Liver (tissue), 9 donors: ENCODE measurements around the gene DDX41. TPM values are rescaled to one million over a fixed set of nuclear protein-coding genes. Genes with fewer than 3 reads are reported as not detected.

ENCODE experiments used
- DNase-seq: peaks from one replicate; pipeline ENCODE4 v3.0.0-alpha.2; 2017; ENCODE audit warnings: low spot score
- H3K27ac ChIP-seq, 2 donors: one replicate each; pipeline ENCODE4 v1.7.0; 2013; ENCODE audit warnings: inconsistent platforms in 2 of 2, low read length in 2 of 2, control low read depth in 1 of 2, low read depth in 1 of 2, mild to moderate bottlenecking in 1 of 2
- H3K27me3 ChIP-seq, 4 donors: one replicate each; pipeline versions ENCODE4 v1.6.1 to v1.7.0; 2013; ENCODE audit warnings: low read length in 3 of 4, inconsistent platforms in 1 of 4, mild to moderate bottlenecking in 1 of 4, moderate library complexity in 1 of 4; ENCODE audit not compliant: control insufficient read depth in 4 of 4, insufficient read depth in 4 of 4
- H3K36me3 ChIP-seq, 4 donors: one replicate each; pipeline versions ENCODE4 v1.6.1 to v1.7.0; 2013; ENCODE audit warnings: low read length in 3 of 4, mild to moderate bottlenecking in 3 of 4, low read depth in 1 of 4, moderate library complexity in 1 of 4; ENCODE audit not compliant: control insufficient read depth in 4 of 4, insufficient read depth in 3 of 4
- H3K4me1 ChIP-seq, 4 donors: one replicate each; pipeline versions ENCODE4 v1.6.1 to v1.7.0; 2013; ENCODE audit warnings: low read length in 3 of 4, mild to moderate bottlenecking in 3 of 4, moderate library complexity in 1 of 4; ENCODE audit not compliant: control insufficient read depth in 4 of 4, insufficient read depth in 4 of 4
- H3K4me3 ChIP-seq, 3 donors: one replicate each; pipeline versions ENCODE4 v1.6.1 to v1.7.0; 2013; ENCODE audit warnings: low read length in 3 of 3, control low read depth in 1 of 3, low read depth in 1 of 3, mild to moderate bottlenecking in 1 of 3
- H3K9ac ChIP-seq, 2 donors: one replicate each; pipeline ENCODE4 v1.7.0; 2013; ENCODE audit warnings: low read length in 2 of 2, mild to moderate bottlenecking in 2 of 2, moderate library complexity in 2 of 2, control low read depth in 1 of 2, low read depth in 1 of 2
- H3K9me3 ChIP-seq, 4 donors: one replicate each; pipeline versions ENCODE4 v1.6.1 to v1.7.0; 2013; ENCODE audit warnings: low read length in 3 of 4; ENCODE audit not compliant: control insufficient read depth in 4 of 4
- ATF3 ChIP-seq: IDR thresholded peaks from 2 replicates; pipeline ENCODE4 v1.6.1; 2016; ENCODE audit warnings: antibody characterized with exemption
- EGR1 ChIP-seq, 2 donors: IDR thresholded peaks; 2 replicates each; pipeline ENCODE4 v1.6.1; 2016 to 2018; ENCODE audit warnings: antibody characterized with exemption in 2 of 2, low read depth in 2 of 2
- FOXA1 ChIP-seq: IDR thresholded peaks from 2 replicates; pipeline ENCODE4 v1.6.1; 2016; ENCODE audit warnings: antibody characterized with exemption
- FOXA2 ChIP-seq: IDR thresholded peaks from 2 replicates; pipeline ENCODE4 v1.6.1; 2016; ENCODE audit warnings: antibody characterized with exemption
- GABPA ChIP-seq, 2 donors: IDR thresholded peaks in 1 of 2; conservative IDR thresholded peaks in 1 of 2; 2 replicates each; pipeline ENCODE4 v1.6.1; 2016; ENCODE audit warnings: antibody characterized with exemption in 2 of 2, mild to moderate bottlenecking in 1 of 2, moderate library complexity in 1 of 2
- HNF4A ChIP-seq, 2 donors: conservative IDR thresholded peaks; 2 replicates each; pipeline ENCODE4 v1.6.1; 2016; ENCODE audit warnings: antibody characterized with exemption in 2 of 2, mild to moderate bottlenecking in 2 of 2
- HNF4G ChIP-seq: IDR thresholded peaks from 2 replicates; pipeline ENCODE4 v1.6.1; 2016; ENCODE audit warnings: antibody characterized with exemption
- JUND ChIP-seq, 2 donors: IDR thresholded peaks; 2 replicates each; pipeline ENCODE4 v1.6.1; 2016; ENCODE audit warnings: antibody characterized with exemption in 2 of 2
- NR2F2 ChIP-seq: IDR thresholded peaks from 2 replicates; pipeline ENCODE4 v1.6.1; 2016; ENCODE audit warnings: antibody characterized with exemption
- RAD21 ChIP-seq, 2 donors: IDR thresholded peaks; 2 replicates each; pipeline ENCODE4 v1.6.1; 2016; ENCODE audit warnings: antibody characterized with exemption in 2 of 2, mild to moderate bottlenecking in 2 of 2
- SP1 ChIP-seq: IDR thresholded peaks from 2 replicates; pipeline ENCODE4 v1.6.1; 2018; ENCODE audit warnings: antibody characterized with exemption, mild to moderate bottlenecking
- TAF1 ChIP-seq: conservative IDR thresholded peaks from 2 replicates; pipeline ENCODE4 v1.6.1; 2016; ENCODE audit warnings: antibody characterized with exemption, mild to moderate bottlenecking
- YY1 ChIP-seq: IDR thresholded peaks from 2 replicates; pipeline ENCODE4 v1.6.1; 2016; ENCODE audit warnings: antibody characterized with exemption, mild to moderate bottlenecking
- WGBS: extraction: QIAGEN DNeasy Blood & Tissue Kit; methylation state at CpG from one replicate; pipeline ENCODE4 v1.1.7; 2013; 5-methylcytosine and 5-hydroxymethylcytosine counted together
- polyA plus RNA-seq, 2 donors: library from polyadenylated mRNA; stranded (reverse) in 1 of 2; unstranded in 1 of 2; fragments of 200-250 nt in 1 of 2; fragments of >200 nt in 1 of 2; fragmentation: Nextera tagmentation in 1 of 2; extraction: Ambion mirVana in 1 of 2; gene quantifications; one replicate each; pipeline versions ENCODE4 v1.2.1 to v1.2.3, GENCODE V29; 2013 to 2015
- total RNA-seq, 2 donors: library from RNA; depleted of rRNA; stranded (reverse); fragments of >200 nt; gene quantifications; one replicate each; pipeline ENCODE4 v1.2.3, GENCODE V29; 2014
- TF ChIP-seq, protein P1 (sequence below): IDR thresholded peaks from 2 replicates; pipeline ENCODE4 v1.6.1; 2016; ENCODE audit warnings: antibody characterized with exemption, mild to moderate bottlenecking
- TF ChIP-seq, protein P2 (sequence below): IDR thresholded peaks from 2 replicates; pipeline ENCODE4 v1.6.1; 2016; ENCODE audit warnings: antibody characterized with exemption
- donor health status: healthy.
- donor health status: healthy.
- donor health status: healthy.
- donor health status: healthy.
- donor health status: healthy.

Gene DDX41
- total and polyA plus RNA-seq, 4 donors: 20.4 to 58.5 (median 45.6) TPM

- TF ChIP-seq, protein P1, sequence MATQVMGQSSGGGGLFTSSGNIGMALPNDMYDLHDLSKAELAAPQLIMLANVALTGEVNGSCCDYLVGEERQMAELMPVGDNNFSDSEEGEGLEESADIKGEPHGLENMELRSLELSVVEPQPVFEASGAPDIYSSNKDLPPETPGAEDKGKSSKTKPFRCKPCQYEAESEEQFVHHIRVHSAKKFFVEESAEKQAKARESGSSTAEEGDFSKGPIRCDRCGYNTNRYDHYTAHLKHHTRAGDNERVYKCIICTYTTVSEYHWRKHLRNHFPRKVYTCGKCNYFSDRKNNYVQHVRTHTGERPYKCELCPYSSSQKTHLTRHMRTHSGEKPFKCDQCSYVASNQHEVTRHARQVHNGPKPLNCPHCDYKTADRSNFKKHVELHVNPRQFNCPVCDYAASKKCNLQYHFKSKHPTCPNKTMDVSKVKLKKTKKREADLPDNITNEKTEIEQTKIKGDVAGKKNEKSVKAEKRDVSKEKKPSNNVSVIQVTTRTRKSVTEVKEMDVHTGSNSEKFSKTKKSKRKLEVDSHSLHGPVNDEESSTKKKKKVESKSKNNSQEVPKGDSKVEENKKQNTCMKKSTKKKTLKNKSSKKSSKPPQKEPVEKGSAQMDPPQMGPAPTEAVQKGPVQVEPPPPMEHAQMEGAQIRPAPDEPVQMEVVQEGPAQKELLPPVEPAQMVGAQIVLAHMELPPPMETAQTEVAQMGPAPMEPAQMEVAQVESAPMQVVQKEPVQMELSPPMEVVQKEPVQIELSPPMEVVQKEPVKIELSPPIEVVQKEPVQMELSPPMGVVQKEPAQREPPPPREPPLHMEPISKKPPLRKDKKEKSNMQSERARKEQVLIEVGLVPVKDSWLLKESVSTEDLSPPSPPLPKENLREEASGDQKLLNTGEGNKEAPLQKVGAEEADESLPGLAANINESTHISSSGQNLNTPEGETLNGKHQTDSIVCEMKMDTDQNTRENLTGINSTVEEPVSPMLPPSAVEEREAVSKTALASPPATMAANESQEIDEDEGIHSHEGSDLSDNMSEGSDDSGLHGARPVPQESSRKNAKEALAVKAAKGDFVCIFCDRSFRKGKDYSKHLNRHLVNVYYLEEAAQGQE: no peak
- TF ChIP-seq ATF3 (no peak), HNF4G (no peak)
- TF ChIP-seq, protein P2, sequence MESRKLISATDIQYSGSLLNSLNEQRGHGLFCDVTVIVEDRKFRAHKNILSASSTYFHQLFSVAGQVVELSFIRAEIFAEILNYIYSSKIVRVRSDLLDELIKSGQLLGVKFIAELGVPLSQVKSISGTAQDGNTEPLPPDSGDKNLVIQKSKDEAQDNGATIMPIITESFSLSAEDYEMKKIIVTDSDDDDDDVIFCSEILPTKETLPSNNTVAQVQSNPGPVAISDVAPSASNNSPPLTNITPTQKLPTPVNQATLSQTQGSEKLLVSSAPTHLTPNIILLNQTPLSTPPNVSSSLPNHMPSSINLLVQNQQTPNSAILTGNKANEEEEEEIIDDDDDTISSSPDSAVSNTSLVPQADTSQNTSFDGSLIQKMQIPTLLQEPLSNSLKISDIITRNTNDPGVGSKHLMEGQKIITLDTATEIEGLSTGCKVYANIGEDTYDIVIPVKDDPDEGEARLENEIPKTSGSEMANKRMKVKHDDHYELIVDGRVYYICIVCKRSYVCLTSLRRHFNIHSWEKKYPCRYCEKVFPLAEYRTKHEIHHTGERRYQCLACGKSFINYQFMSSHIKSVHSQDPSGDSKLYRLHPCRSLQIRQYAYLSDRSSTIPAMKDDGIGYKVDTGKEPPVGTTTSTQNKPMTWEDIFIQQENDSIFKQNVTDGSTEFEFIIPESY: no peak
Measured at GRCh38 chr5:177528631-177529030, 11.9 kb upstream of the DDX41 start (continued).

DNA sequence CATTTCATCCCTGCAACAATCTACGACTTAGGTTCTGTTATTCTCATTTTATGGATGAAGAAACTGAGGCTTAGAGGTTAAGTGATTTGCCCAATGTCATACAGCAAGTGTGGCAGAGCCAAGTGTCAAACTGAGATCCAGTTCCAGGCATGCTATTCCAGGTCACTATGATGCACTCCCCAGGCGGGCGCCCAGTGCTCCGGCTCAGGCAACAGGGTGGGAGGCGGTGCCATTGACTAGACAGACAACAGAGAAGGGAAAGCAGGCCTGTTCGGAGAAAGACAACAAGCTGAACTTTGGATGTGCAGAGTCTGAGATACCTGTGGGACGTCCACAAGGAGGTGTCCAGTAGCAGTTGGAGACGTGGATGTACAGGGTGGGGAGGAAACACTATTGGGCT, 10.8 kb upstream of the DDX41 start:
- no peak for TF ChIP-seq TAF1
- TF ChIP-seq, protein P1: no peak
- TF ChIP-seq SP1: no peak
- no peak for TF ChIP-seq YY1
- TF ChIP-seq HNF4A (conservative IDR thresholded peaks at IDR 0.05): no peak
- Histone ChIP-seq H3K27ac (no peak overlapping the region), H3K27me3 (no peaks in the 10 kb centered on the region), H3K4me3 (no peak overlapping the region), H3K9me3 (no peaks in the 10 kb centered on the region), H3K4me1 (no peaks in the 10 kb centered on the region), H3K36me3 (peaks cover 17 to 85% (median 39%) of the 10 kb centered on the region in 4 donors), H3K9ac (no peak overlapping the region)
- no peak for DNase-seq
- WGBS: 95% methylated on average over 8 of the region's 8 CpGs

DNA sequence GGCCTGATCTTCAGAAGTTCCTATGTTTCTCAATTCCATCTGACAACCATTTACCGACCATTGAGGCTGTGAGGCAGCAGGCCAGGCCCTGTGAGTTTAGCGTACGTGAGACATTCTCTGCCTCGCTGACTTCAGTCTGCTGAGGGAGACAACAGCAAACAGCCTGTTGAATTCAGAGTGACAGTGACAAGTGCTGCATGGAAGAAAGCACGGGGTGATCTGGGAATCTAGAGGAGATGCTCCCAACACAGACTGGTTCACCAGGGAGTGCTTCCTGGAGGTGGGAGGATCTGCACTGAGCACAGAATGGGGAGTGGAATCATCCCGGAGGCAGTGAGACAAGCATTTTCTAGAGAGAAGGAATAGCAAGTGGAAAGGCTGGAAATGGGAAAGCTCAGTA, 10.0 kb upstream of the DDX41 start:
- no peaks in the 10 kb centered on the region for H3K9me3 ChIP-seq
- H3K9ac ChIP-seq: no peak overlapping the region
- H3K4me1 ChIP-seq: no peaks in the 10 kb centered on the region
- peaks cover 12 to 81% (median 40%) of the 10 kb centered on the region in 4 donors for H3K36me3 ChIP-seq
- H3K4me3 ChIP-seq: no peak overlapping the region
- DNase-seq: no peak
- WGBS: 96% methylated on average over 6 of the region's 6 CpGs
- no peaks in the 10 kb centered on the region for H3K27me3 ChIP-seq
- no peak overlapping the region for H3K27ac ChIP-seq
- TF ChIP-seq SP1 (no peak), ATF3 (no peak), FOXA1 (no peak), YY1 (no peak), EGR1 (IDR thresholded peaks at IDR 0.05; ENCODE audit: low read depth in 2 of 2) (no peak), FOXA2 (no peak), JUND (IDR thresholded peaks at IDR 0.05) (no peak), HNF4A (conservative IDR thresholded peaks at IDR 0.05) (no peak), GABPA (IDR thresholded peaks at IDR 0.05 in 1 of 2, conservative IDR thresholded peaks at IDR 0.05 in 1 of 2) (no peak), RAD21 (IDR thresholded peaks at IDR 0.05) (no peak), NR2F2 (no peak)
- TF ChIP-seq, protein P2: no peak
